GM23248 (cell line): Measurements from ENCODE around the gene CEBPZ. TPM values are rescaled to one million over a fixed set of nuclear protein-coding genes. Genes with fewer than 3 reads are reported as not detected.
"Not testable (repeated sequence)": the region's sequence is repeated elsewhere in the genome, so short reads cannot be mapped to it uniquely, and the experiment has no call there.

Experiments used
- DNase-seq: peaks from one replicate; pipeline ENCODE4 v3.0.0-alpha.2; 2015
- H2AFZ ChIP-seq: fragments of 200-600 bp; sonication (generic); 2 replicates; pipeline ENCODE4 v1.6.1; 2016; ENCODE audit warnings: antibody characterized with exemption
- H3F3A ChIP-seq: fragments of 200-600 bp; sonication (generic); 2 replicates; pipeline ENCODE4 v1.6.1; 2016; ENCODE audit warnings: mild to moderate bottlenecking, antibody characterized with exemption, mixed run types; ENCODE audit not compliant: insufficient read depth
- H3K27ac ChIP-seq: fragments of 200-600 bp; sonication (generic); 2 replicates; pipeline ENCODE4 v1.5.1; 2016; ENCODE audit warnings: mild to moderate bottlenecking
- H3K27me3 ChIP-seq: fragments of 200-600 bp; sonication (generic); replicated peaks from 2 replicates; pipeline ENCODE4 v1.6.1; 2016; ENCODE audit warnings: mild to moderate bottlenecking; ENCODE audit not compliant: insufficient read depth
- H3K36me3 ChIP-seq: fragments of 200-600 bp; sonication (generic); 2 replicates; pipeline ENCODE4 v1.6.1; 2016; ENCODE audit warnings: low read depth, mild to moderate bottlenecking
- H3K4me1 ChIP-seq: fragments of 200-600 bp; sonication (generic); 2 replicates; pipeline ENCODE4 v1.6.1; 2016; ENCODE audit warnings: mild to moderate bottlenecking; ENCODE audit not compliant: insufficient read depth
- H3K4me2 ChIP-seq: fragments of 200-600 bp; sonication (generic); one replicate; pipeline ENCODE4 v1.6.1; 2016; ENCODE audit warnings: mild to moderate bottlenecking; ENCODE audit not compliant: unreplicated experiment
- H3K4me3 ChIP-seq: fragments of 200-600 bp; sonication (generic); 2 replicates; pipeline ENCODE4 v1.5.1; 2016; ENCODE audit warnings: mild to moderate bottlenecking
- H3K79me2 ChIP-seq: fragments of 200-600 bp; sonication (generic); 2 replicates; pipeline ENCODE4 v1.6.1; 2016; ENCODE audit warnings: mild to moderate bottlenecking; ENCODE audit not compliant: insufficient read depth
- H3K9ac ChIP-seq: fragments of 200-600 bp; sonication (generic); 2 replicates; pipeline ENCODE4 v1.6.1; 2016; ENCODE audit warnings: mild to moderate bottlenecking
- H3K9me2 ChIP-seq: fragments of 200-600 bp; sonication (generic); 2 replicates; pipeline ENCODE4 v1.6.1; 2016; ENCODE audit warnings: mixed run types, mild to moderate bottlenecking, moderate library complexity; ENCODE audit not compliant: insufficient read depth
- H3K9me3 ChIP-seq: fragments of 200-600 bp; sonication (generic); one replicate; pipeline ENCODE4 v1.6.1; 2017; ENCODE audit warnings: low read depth
- H4K20me1 ChIP-seq: fragments of 200-600 bp; sonication (generic); 2 replicates; pipeline ENCODE4 v1.6.0; 2016; ENCODE audit not compliant: insufficient read depth
- EZH2 ChIP-seq: fragments of 200-600 bp; sonication (generic); IDR thresholded peaks from 2 replicates; pipeline ENCODE4 v1.6.1; 2018; ENCODE audit warnings: antibody characterized with exemption, mild to moderate bottlenecking; ENCODE audit not compliant: insufficient read depth, poor library complexity, severe bottlenecking
- EZH2phosphoT487 ChIP-seq: fragments of 200-600 bp; sonication (generic); IDR thresholded peaks from 2 replicates; pipeline ENCODE4 v1.6.1; 2018; ENCODE audit warnings: antibody characterized with exemption, moderate library complexity, mild to moderate bottlenecking, low read depth; ENCODE audit not compliant: insufficient read depth
- WGBS, 2 experiments: methylation state at CpG; one replicate each; pipeline ENCODE4 v1.1.6; 2015 to 2017; ENCODE audit warnings: low lambda C conversion rate in 2 of 2, low coverage in 1 of 2; ENCODE audit errors: missing lambda C conversion rate in 2 of 2; 5-methylcytosine and 5-hydroxymethylcytosine counted together
- in situ Hi-C: fragments of 300-500 bp; cut with MboI; formaldehyde crosslinking; loops from 2 replicates; pipeline ENCODE4 v1.15.0; 2020
- polyA plus RNA-seq: library from polyadenylated mRNA; unstranded; fragments of >200 nt; fragmentation: Nextera tagmentation; extraction: Ambion mirVana; gene quantifications from 2 replicates; pipeline ENCODE4 v1.2.1, GENCODE V29; 2016
- total RNA-seq: library from RNA; depleted of rRNA; stranded (reverse); fragments of >200 nt; shearing (Covaris generic); gene quantifications from 2 replicates; pipeline ENCODE4 v1.2.3, GENCODE V29; 2014

Gene CEBPZ
- total and polyA plus RNA-seq, 2 experiments from 2014 or later: 23.0 to 34.0 TPM

GRCh38 chr2:37215250-37215649 is 16.1 kb downstream of the CEBPZ start:
- H3K9me3 ChIP-seq: no peaks in the 10 kb centered on the region
- H2AFZ ChIP-seq: no peak overlapping the region
- no peak overlapping the region for H3K4me2 ChIP-seq
- no peak overlapping the region for H3K4me3 ChIP-seq
- no peaks in the 10 kb centered on the region for H3K27me3 ChIP-seq
- no peaks in the 10 kb centered on the region for H3K9me2 ChIP-seq
- WGBS, 2 experiments: 96 to 100% methylated on average over 1 of the region's 1 CpG
- peaks cover 10% of the 10 kb centered on the region; the same call in 1 of the 2 replicates for H3K79me2 ChIP-seq
- 0 out of 2 replicates have a peak overlapping the region, but pooled peaks have one; percentile 9 for H3K9ac ChIP-seq
- peak overlapping the region; percentile 7; the same call in 1 of the 2 replicates for H3K27ac ChIP-seq
- peaks cover 70% of the 10 kb centered on the region for H3K36me3 ChIP-seq
- no peaks in the 10 kb centered on the region; the same call in 1 of the 2 replicates for H3K4me1 ChIP-seq
- H4K20me1 ChIP-seq: no peaks in the 10 kb centered on the region
- in situ Hi-C loops: no loop called here
- TF ChIP-seq EZH2 (no peak), EZH2phosphoT487 (no peak)
- H3F3A ChIP-seq: peaks cover 40% of the 10 kb centered on the region
- peak; percentile 26 for DNase-seq

DNA sequence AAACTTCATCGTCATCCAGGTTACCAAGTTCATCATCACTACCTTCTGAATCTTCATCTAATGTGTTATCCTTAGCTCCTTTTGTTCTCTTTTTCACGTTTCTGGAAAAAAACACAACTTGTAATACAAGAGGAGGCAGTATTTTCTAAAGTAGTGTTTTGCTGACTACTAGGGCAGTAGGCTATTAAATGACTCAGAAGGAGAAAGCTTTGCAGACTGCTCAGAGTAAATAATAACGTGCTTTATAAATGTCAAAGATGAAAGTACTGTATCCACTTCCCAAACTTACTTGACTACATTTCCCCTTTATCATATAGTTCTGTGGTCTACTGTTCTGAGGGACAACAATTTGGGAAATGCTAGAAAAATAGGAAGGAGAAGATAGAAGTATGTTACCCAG is 19.5 kb downstream of the CEBPZ start:
- 60 to 63% methylated on average over 3 of the region's 3 CpGs for WGBS, 2 experiments
- Histone ChIP-seq H4K20me1 (0 out of 2 replicates have a peak, but pooled peaks cover 3% of the 10 kb centered on the region), H3K9me2 (no peaks in the 10 kb centered on the region), H3K27ac (no peak overlapping the region; the same call in 1 of the 2 replicates), H3K36me3 (peaks cover 88% of the 10 kb centered on the region), H3K4me3 (no peak overlapping the region), H3K4me2 (no peak overlapping the region), H3K9me3 (peaks cover 2% of the 10 kb centered on the region), H3K4me1 (no peaks in the 10 kb centered on the region; the same call in 1 of the 2 replicates), H2AFZ (no peak overlapping the region), H3K27me3 (no peaks in the 10 kb centered on the region), H3K79me2 (peaks cover 30% of the 10 kb centered on the region), H3F3A (peaks cover 31% of the 10 kb centered on the region), H3K9ac (no peak overlapping the region)
- peak; percentile 26 for DNase-seq
- in situ Hi-C loops: no loop called here
- TF ChIP-seq EZH2phosphoT487 (no peak), EZH2 (no peak)

DNA sequence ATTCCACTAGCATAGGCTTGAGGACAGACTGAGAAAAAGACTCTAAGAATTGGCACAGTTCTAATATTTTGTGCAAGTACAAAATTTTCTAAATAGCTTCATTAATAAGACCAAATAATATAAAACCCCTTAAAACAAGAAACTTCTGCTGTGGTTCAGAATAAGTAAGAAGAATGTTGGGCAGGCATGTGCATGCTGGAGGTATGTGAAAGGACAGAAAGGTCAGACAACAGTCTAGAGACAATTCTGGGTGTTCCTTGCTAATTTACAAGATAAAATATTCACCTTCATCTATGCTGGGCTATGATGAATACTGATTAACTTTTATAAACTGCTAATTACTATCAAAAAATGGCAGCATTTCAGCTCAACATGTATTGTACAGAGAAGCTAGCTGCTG is 20.2 kb downstream of the CEBPZ start:
- H3K4me3 ChIP-seq: no peak overlapping the region
- H3K9me3 ChIP-seq: peaks cover 2% of the 10 kb centered on the region
- no peak for DNase-seq
- no peak overlapping the region for H3K9ac ChIP-seq
- no peaks in the 10 kb centered on the region for H3K9me2 ChIP-seq
- no peak for TF ChIP-seq EZH2phosphoT487
- TF ChIP-seq EZH2: no peak
- H3K4me2 ChIP-seq: no peak overlapping the region
- H3K27ac ChIP-seq: no peak overlapping the region
- no peaks in the 10 kb centered on the region for H3K27me3 ChIP-seq
- H4K20me1 ChIP-seq: 0 out of 2 replicates have a peak, but pooled peaks cover 3% of the 10 kb centered on the region
- no peak overlapping the region for H2AFZ ChIP-seq
- peaks cover 38% of the 10 kb centered on the region for H3K79me2 ChIP-seq
- peaks cover 27% of the 10 kb centered on the region for H3F3A ChIP-seq
- in situ Hi-C loops: no loop called here
- H3K4me1 ChIP-seq: no peaks in the 10 kb centered on the region; the same call in 1 of the 2 replicates
- H3K36me3 ChIP-seq: peaks cover 89% of the 10 kb centered on the region

- H3K4me2 ChIP-seq, in situ Hi-C loops, H3K9me3 ChIP-seq, H3K9ac ChIP-seq, H3K4me3 ChIP-seq, H3K27me3 ChIP-seq, H4K20me1 ChIP-seq, H3K9me2 ChIP-seq, H3K27ac ChIP-seq, H3K4me1 ChIP-seq, DNase-seq, H2AFZ ChIP-seq: not testable (repeated sequence)
- Histone ChIP-seq H3K79me2 (peaks cover 80% of the 10 kb centered on the region), H3K36me3 (peaks cover 83% of the 10 kb centered on the region), H3F3A (peaks cover 19% of the 10 kb centered on the region)
- 97 to 99% methylated on average over 2 of the region's 2 CpGs for WGBS, 2 experiments
These were observed 24.6 kb downstream of the CEBPZ start for GRCh38 chr2:37206760-37207159.

DNA sequence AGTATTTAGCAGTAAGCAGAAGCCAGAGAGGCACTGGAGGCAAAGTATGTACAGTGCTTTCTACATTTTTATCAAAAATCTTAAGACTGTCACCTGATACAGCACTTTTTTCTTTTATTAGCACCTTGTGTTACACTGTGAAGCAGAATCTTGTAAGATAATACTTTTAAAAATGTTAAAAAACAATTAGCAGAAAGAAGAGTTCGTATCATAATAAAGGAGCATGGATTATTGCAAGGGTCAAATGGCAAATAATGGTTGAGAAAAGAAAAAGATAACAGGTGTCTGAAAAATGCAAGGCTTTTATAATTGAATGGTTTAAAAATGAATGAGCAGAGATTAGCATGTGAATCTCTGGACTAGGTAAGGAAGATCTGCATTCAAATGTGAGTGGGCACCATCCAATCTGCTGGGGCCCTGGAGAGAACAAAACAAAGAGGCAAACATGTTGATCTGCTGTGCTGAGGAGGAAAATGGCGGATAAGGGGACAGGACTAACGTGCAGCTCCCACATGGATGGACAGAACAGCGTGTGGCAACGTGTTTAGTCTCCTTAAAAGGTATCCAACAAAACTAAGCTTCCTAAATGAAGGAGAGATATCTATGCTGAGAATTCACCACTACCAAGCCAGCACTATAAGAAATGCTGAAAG is 25.6 kb downstream of the CEBPZ start:
- Histone ChIP-seq H3K9me3 (peaks cover 2% of the 10 kb centered on the region), H3K4me3 (no peak overlapping the region), H3K9me2 (no peaks in the 10 kb centered on the region), H3F3A (peaks cover 16% of the 10 kb centered on the region), H3K36me3 (peaks cover 87% of the 10 kb centered on the region), H3K4me2 (no peak overlapping the region), H3K9ac (no peak overlapping the region), H3K27ac (no peak overlapping the region), H2AFZ (no peak overlapping the region), H4K20me1 (0 out of 2 replicates have a peak, but pooled peaks cover 3% of the 10 kb centered on the region), H3K4me1 (no peaks in the 10 kb centered on the region), H3K27me3 (no peaks in the 10 kb centered on the region), H3K79me2 (peaks cover 88% of the 10 kb centered on the region)
- 86 to 92% methylated on average over 5 of the region's 5 CpGs for WGBS, 2 experiments
- in situ Hi-C loops: no loop called here
- no peak for DNase-seq
- TF ChIP-seq EZH2 (no peak), EZH2phosphoT487 (no peak)

DNA sequence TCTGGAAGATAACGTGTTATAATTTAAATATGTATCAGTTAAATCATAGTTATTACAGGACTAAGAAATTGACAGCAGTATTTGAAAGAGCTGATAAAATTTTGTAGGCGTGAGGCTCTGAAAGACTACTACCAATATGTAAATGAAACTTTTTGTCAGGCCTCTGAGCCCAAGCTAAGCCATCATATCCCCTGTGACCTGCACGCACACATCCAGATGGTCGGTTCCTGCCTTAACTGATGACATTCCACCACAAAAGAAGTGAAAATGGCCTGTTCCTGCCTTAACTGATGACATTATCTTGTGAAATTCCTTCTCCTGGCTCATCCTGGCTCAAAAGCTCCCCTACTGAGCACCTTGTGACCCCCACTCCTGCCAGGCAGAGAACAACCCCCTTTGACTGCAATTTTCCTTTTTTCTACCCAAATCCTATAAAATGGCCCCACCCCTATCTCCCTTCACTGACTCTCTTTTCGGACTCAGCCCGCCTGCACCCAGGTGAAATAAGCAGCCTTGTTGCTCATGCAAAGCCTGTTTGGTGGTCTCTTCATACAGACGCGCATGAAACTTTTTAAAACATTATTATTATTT is 26.2 kb downstream of the CEBPZ start:
- H3K4me1 ChIP-seq, H3K4me3 ChIP-seq, H4K20me1 ChIP-seq, H3K4me2 ChIP-seq, H3K9ac ChIP-seq, H3K27ac ChIP-seq, H3K9me2 ChIP-seq, H3K9me3 ChIP-seq, H3K27me3 ChIP-seq, in situ Hi-C loops, H2AFZ ChIP-seq, DNase-seq: not testable (repeated sequence)
- peaks cover 94% of the 10 kb centered on the region for H3K79me2 ChIP-seq
- H3K36me3 ChIP-seq: peaks cover 88% of the 10 kb centered on the region
- H3F3A ChIP-seq: peaks cover 20% of the 10 kb centered on the region
- 85 to 87% methylated on average over 8 of the region's 8 CpGs for WGBS, 2 experiments
